NCI-H1436 treated with DMSO at 0.1 percent for 48 hours (cell line): ENCODE data around the gene MTIF3.

Experiments used
- DNase-seq: peaks from one replicate; lab custom pipeline; 2025; lab: John Stamatoyannopoulos, UW

Gene MTIF3

DNA sequence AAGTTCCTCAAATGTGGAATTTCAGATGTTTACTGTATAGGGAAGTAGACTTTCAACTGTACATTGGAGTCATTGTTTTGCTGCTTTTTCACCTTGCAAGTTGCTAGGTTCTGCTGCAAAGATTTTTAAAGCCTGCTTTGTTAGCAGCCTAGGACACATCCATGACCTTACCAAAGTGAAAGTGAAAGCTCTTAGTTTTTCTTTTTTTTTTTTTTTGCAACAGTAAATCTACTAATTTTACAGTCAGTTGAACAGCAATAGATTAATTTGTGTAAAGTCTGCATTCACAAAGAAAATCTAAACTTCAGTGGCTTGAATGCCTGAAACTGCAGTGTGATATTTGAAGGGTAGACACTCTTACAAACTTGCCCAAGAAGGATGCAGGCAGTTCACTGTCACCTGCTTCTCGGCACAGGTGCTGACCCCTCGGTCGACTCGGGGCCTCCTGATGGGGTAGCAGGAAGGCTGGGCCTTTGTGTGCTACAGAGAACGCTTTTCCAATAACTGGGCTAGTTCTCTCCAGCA, 5.0 kb upstream of the MTIF3 start:
- no peak for DNase-seq

- no peak for DNase-seq
Observed at GRCh38 chr13:27450921-27451471, 632 bp upstream of the MTIF3 start.

DNA sequence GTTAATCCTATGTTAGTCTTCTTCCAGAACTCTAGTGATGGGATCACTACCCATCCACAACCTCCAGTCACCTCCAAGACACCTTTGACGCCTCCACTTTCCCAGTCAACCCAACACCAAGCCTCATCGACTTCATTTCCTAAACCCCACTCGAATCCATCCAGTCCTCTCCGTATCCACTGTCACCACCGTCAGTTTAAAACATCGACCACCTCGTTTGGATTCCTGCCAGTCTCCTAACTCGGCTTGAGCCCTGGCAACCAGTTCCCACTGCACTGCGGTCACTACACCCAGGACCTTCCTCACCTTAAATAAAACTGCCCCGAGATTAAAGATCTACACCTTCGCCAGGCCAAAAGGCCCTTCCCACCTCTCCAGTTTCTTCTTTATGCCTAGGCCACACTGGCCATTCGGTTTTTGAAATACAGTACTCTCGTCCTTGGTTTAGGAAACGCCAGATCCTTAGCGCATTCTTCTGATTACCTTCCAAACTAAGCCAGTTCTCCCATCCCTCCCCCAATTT, 1.2 kb downstream of the MTIF3 start:
- no peak for DNase-seq

- DNase-seq: no peak
Observed at GRCh38 chr13:27448308-27448707, 2.1 kb downstream of the MTIF3 start.

DNA sequence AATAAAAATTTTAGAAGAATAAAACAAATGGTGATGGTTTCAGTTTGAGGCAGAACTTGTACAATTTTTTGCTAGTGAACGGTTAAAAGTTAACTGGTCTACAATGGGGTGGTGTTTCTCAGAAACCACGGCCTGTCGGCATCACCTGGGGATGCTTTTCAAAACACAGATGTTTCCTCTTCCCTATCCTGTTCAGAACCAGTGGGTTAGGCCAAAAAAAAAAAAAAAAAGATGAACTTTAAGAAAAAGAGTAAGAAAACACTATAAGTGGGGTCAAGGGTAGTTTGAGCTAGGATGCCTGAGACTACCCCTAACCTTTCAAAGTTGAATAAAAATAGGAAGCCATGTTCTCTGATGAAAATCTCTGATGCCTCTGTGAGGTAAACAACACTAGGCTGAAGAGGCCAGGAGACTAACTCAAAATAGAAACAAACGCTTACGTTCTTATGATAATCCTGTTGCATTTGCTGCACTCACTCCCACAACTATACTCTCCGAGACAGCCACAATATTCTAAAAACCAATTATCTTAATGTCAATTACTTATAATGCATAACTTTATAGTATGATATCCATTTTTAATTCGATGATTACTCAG, 3.3 kb downstream of the MTIF3 start:
- DNase-seq: no peak

DNA sequence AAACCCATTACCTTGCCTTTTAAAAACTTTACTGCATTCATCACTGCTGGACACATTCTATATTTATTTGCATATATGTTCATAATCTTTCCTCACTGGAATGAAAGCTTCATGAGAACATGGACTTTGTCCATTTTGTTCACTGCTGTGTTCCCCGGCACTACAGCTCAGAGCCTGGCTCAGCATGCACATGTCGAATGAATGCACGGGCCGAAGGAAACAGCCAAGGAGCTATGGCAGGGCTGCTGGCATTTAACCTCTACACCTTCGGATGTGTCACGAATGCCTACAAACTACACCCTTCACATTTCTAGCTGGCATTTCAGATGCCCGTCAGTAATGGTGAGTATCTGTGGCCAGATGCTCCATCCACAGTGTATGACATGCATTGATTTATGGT, 7.6 kb downstream of the MTIF3 start:
- no peak for DNase-seq

DNA sequence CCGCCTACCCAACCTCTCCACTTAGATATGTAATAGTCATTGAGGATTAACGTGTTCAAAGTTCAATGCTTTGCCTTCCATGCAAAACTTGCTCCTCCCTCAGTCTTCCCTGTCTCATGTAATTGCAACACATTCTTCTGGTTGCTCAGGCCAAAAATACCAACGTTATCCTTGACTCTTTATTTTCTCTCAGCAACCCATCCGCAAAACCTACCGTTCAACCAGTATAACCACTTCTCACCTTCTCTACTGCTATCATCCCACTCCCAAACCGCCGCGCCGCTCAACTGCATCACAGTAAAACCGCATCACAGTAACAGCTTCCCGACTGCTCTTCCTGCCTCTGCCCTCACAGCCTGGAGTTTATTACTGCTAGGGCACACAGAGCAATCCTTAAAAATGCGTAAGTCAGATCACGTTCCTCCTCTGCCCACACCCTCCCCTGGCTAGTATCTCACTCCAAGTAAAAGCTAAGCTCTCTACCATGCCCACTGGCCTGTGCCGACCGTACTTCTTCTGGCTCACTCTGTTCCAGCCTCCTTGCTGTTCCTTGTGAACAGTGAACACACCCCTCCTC, 8.2 kb downstream of the MTIF3 start:
- DNase-seq: no peak

GRCh38 chr13:27440408-27440807, 10.0 kb downstream of the MTIF3 start:
- DNase-seq: no peak

DNA sequence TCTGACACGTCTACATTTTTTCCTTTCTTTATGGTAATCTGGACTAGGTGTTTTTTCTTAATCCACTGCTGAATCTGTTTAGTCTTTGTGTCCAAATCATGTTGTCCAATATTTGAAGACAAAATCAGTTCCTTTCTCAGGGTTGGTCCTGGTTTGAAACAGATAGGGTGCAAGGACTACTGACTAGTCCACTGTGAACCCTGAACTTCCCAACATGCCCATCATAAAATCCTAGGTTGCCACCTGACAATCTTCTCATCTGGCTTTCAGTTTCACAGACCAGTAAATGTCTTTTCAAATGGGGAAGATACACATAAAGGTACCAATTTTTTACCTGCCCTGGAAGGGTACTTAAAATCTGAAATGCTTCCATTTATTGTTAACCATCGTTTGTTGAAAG, 13.2 kb downstream of the MTIF3 start:
- DNase-seq: no peak

DNA sequence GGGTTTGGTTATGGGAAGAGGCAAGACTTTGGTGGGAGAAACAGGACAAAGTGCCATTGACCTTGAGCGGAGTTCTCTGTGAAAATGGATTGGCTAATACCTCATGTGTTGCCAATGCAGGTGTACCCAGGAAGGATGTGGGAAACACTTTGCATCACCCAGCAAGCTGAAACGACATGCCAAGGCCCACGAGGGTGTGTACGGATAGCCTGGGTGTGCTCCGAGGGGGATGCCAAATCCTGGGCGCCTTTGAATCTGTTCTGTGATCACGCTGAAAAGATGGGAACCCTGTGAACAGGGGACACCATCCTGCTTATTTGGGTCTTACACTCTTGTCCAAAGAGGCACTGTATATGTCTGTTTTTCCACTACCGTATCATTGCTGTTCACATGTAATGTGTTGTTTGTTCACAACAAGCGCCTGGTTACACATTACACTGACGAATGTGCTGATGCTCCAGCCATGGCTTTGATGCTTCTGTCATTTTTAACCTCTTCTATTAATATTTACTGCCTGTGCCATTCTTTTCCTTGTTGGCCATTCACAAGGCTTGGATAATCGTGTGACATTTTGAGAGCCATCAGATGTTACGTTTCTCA, 17.7 kb downstream of the MTIF3 start:
- DNase-seq: no peak

DNA sequence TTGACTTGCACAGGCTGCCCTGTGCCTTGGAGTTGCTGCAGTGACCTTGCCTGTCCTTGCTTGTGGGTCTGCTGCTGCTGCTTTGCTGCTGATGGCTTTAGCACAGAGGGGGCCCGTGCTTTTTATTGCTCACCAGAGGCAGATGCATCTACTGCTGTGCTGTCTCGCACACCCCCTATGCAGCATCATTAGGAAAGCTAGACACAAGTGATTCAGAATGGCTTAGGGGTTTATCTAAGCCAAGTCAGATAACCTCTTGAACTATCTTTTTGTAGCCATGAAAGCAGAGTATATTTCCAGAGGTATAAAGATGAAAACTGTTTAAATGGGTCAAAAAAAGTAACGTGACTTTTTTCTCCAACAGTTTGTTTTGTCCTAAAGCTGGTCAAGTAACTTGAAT, 18.2 kb downstream of the MTIF3 start:
- no peak for DNase-seq

- no peak for DNase-seq
Observed at GRCh38 chr13:27428160-27428559, 22.2 kb downstream of the MTIF3 start.

- no peak for DNase-seq
Observed at GRCh38 chr13:27427641-27428040, 22.7 kb downstream of the MTIF3 start.

DNA sequence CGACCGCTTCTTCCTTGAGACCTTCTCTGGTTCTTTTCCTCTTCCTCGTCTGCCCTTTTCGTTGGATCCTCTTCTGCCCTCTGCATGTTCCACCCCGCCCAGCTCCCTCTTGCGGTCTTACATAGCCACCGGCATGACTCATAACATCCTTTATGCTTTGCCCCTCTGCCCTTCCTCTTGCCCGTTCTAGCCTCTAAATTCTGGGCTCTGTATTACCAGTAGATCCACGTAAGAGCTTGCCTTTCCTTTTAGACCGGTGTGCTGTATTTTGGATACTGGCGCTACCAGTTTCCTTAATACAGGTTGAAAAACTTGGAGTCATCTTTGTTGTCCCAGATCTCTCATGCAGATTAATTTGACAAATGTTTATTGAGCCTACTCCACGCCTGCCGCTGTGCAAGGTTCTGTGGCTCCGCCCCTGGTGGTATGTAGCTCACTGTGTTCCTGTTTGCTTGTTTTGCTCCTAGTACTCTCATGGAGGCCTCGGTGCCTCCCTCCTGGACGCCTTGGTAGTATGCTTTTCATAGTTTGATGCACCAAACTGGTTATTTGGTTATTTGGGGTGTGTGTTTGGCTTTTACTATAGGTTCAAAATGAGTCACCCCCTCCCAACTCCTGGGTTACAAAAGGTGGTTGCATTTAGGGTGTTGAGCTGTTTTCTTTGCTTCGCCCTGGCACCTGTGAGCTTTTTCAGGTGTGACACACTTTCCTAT, 24.3 kb downstream of the MTIF3 start:
- DNase-seq: peak; percentile 26

DNA sequence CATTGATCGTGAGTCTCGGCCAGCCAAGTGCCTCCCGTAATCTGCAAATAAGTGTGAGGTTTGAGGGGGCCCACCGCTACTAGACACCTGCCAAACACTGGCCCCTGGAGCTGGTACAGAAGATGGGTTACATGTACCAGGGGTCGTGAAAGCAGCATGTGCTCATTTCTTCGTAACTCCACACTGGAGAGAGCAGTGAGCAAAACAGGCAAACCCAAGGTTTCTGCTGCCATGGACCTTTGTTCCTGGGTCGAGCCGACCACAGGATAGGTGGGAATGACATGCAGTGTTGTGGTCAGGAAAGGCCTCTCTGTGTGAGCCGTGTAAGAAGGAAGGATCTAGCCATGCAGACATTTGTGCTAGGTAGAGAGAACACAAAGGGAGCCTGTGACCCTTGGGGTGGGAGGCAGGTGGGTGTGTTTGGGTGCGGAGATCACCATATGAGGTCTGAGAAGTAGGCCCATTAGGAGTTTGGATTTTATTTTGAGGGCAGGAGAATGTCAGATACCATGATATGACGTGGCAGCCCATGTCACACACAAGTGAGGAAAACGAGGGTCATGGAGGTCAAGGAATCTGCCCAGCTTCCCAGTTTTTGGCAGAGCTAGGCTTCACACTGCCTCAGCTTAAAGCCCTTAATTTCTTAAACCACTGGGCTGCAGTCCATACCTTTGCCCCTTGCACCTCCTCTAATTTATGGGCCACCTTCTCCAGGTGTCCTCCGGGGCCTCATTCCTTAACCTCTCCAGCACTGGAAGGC, 25.0 kb downstream of the MTIF3 start:
- DNase-seq: no peak

- no peak for DNase-seq
Observed at GRCh38 chr13:27424246-27425157, 25.9 kb downstream of the MTIF3 start, which contains the start of gene GTF3A. GTF3A (plus strand) TSS chr13:27424619.

GRCh38 chr13:27423333-27423732, 27.0 kb downstream of the MTIF3 start:
- no peak for DNase-seq

DNA sequence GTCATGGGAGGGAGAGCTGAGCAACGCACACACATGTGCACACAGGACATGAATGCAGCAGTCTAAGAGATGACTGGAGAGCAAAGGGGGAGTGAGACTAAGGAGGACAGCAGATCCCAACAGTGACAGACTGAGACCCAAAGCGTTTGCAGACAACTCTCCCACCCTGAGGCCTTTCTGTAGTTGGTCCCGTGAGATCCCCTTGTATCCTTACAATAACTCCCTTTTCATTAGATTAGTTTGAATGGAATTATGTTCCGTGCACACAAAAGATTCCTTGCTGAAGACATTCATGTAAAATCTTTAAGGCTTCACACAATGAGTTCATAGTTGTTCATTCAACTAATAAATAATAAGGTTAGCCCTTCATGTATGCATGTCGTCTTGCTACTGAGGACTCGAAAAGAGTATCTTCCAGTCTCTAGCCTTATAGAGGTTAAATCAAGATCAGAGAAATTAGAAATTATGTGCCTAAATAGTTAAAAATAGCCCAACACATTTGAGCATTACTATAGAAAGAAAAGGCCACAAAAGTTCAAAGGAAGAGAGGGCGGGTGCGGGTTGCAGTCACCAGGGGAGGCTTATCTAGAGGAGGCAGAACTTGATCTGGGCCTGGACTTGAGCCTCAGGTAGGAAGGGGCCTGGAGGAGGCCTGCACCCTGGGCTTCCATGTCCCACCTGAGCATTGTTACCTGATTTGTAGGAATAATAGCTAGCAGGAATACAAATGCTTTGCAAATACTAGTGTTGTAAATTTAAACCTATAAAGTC, 29.1 kb downstream of the MTIF3 start:
- DNase-seq: no peak

DNA sequence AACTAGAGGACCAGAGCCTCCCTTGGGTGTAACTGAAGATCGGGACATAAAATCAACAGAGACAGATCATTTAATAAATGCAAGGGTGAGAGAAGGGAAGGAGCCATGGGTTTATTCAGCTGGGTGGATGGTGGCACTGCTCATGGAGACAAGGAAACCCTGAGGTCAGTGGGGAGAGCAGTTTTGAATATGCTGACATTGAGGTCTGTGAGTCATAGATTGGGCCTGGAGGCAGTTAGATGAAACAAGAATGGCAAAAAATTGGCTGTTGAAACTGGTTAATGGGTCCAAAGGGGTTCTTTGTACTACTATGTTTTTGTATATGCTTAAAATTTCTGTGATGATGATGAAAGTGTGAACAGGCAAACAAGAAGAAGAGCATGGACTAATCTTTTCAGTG, 31.0 kb downstream of the MTIF3 start:
- no peak for DNase-seq

- DNase-seq: no peak
Observed at GRCh38 chr13:27415116-27415515, 35.2 kb downstream of the MTIF3 start.
